Measurements from ENCODE around the gene LMF2.

DNA sequence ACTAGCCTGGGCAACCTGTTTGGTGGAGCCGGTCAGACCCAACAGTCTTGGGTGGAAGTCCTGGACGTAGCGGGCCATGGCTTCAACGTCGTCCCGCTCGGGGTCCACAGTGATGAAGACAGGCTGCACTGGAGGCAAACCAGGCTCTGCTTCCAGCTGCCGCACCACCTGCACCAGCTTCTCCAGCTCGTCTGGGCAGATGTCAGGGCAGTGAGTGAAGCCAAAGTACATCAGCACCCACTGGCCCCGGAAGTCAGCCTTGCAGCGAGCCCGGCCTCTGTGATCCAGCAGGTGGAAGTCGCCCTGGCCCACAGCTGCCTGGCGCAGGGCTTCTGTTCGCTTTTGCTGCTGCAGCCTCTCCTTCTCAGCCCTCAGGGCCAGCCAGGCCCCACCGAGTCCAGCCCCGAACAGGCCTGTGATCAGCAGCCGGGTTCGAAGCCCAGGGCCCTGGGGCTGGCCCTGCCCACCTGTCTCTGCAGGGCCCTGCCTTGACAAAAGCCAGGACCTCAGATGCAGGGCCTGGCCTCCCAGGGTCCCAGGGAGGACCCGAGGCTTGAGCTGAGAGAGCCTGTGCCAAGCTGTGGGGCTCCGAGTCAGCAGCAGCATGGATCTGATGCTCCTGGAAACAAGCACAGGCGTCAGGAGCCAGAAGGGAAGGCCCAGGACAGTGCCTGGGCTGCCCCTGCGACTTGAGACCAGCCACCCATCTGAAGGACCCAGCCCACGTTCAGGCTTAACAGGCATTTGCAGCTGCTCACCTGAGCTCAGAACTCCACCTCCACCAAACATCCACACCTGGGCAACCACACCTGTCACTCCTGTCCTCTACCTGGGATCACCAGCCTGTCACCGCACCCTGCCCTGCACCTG is 16.5 kb upstream of the LMF2 start:
- TF ChIP-seq, protein P1, sequence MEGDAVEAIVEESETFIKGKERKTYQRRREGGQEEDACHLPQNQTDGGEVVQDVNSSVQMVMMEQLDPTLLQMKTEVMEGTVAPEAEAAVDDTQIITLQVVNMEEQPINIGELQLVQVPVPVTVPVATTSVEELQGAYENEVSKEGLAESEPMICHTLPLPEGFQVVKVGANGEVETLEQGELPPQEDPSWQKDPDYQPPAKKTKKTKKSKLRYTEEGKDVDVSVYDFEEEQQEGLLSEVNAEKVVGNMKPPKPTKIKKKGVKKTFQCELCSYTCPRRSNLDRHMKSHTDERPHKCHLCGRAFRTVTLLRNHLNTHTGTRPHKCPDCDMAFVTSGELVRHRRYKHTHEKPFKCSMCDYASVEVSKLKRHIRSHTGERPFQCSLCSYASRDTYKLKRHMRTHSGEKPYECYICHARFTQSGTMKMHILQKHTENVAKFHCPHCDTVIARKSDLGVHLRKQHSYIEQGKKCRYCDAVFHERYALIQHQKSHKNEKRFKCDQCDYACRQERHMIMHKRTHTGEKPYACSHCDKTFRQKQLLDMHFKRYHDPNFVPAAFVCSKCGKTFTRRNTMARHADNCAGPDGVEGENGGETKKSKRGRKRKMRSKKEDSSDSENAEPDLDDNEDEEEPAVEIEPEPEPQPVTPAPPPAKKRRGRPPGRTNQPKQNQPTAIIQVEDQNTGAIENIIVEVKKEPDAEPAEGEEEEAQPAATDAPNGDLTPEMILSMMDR (IDR thresholded peaks at IDR 0.05; ENCODE audit: low read depth, low read length, poor library complexity, severe bottlenecking) = no peak
- TF ChIP-seq EZH2phosphoT487 (IDR thresholded peaks at IDR 0.05; ENCODE audit: borderline replicate concordance, low read length) = no peak
